H1 (cell line): ENCODE results near the gene FRA10AC1. TPM values are rescaled to one million over a fixed set of nuclear protein-coding genes. Genes with fewer than 3 reads are reported as not detected.

Experiments
- CTCF ChIA-PET: fragments of 300-600 bp; sonication (Branson Sonifier 250); formaldehyde crosslinking; loops from one replicate; lab custom pipeline; 2021; ENCODE audit not compliant: partially characterized antibody; lab: Charles Lee
- POLR2A ChIA-PET: fragments of 300-600 bp; sonication (Branson Sonifier 250); formaldehyde crosslinking; loops from one replicate; lab custom pipeline; 2021; ENCODE audit warnings: inconsistent platforms; ENCODE audit not compliant: partially characterized antibody; lab: Charles Lee
- DNase-seq, 2 experiments: peaks; one replicate each; pipeline versions ENCODE4 v3.0.0 to v3.0.0-alpha.2; 2010 to 2022; ENCODE audit warnings: low spot score in 2 of 2, low read depth in 1 of 2, mixed read lengths in 1 of 2
- FAIRE-seq: peaks from 2 replicates; lab custom pipeline; 2011; peaks lifted over from hg19 to GRCh38; lab: Jason Lieb, UNC
- H2AFZ ChIP-seq: 2 replicates; pipeline ENCODE4 v1.8.1; 2012; ENCODE audit warnings: low read length, inconsistent platforms
- H2AK5ac ChIP-seq: 2 replicates; pipeline ENCODE4 v1.6.1; 2013; ENCODE audit warnings: low read depth, low read length
- H2BK120ac ChIP-seq: replicated peaks from 2 replicates; pipeline ENCODE3; 2013; ENCODE audit warnings: low read depth, low read length, inconsistent platforms
- H2BK12ac ChIP-seq: 2 replicates; pipeline ENCODE4 v1.6.1; 2013; ENCODE audit warnings: low read depth, low read length
- H2BK15ac ChIP-seq: 2 replicates; pipeline ENCODE4 v1.6.1; 2013; ENCODE audit warnings: low read length
- H2BK20ac ChIP-seq: 2 replicates; pipeline ENCODE4 v1.6.1; 2013; ENCODE audit warnings: low read length
- H2BK5ac ChIP-seq: 2 replicates; pipeline ENCODE4 v1.6.1; 2013; ENCODE audit warnings: low read depth, low read length
- H3K14ac ChIP-seq: 2 replicates; pipeline ENCODE4 v1.6.1; 2013; ENCODE audit warnings: inconsistent platforms; ENCODE audit not compliant: insufficient read length
- H3K18ac ChIP-seq: 2 replicates; pipeline ENCODE4 v1.6.1; 2013; ENCODE audit warnings: low read length; ENCODE audit errors: extremely low read depth
- H3K23ac ChIP-seq: 2 replicates; pipeline ENCODE4 v1.6.1; 2013; ENCODE audit warnings: inconsistent platforms; ENCODE audit not compliant: insufficient read length
- H3K23me2 ChIP-seq: 2 replicates; pipeline ENCODE4 v1.6.1; 2013; ENCODE audit warnings: low read depth, low read length
- H3K27ac ChIP-seq: 2 replicates; pipeline ENCODE4 v1.6.1; 2011; ENCODE audit warnings: low read depth, low read length, inconsistent platforms
- H3K27me3 ChIP-seq, 4 experiments: replicated peaks in 1 of 4; 1 replicate in 1 of 4; 2 replicates in 3 of 4; pipeline versions ENCODE4 v1.6.1 to v1.8.1; 2011 to 2013; ENCODE audit warnings: low read length in 3 of 4, mild to moderate bottlenecking in 3 of 4, inconsistent platforms in 2 of 4, mixed read lengths in 2 of 4, moderate library complexity in 1 of 4; ENCODE audit not compliant: control insufficient read depth in 3 of 4, insufficient read depth in 3 of 4; ENCODE audit errors: extremely low read depth in 1 of 4
- H3K36me3 ChIP-seq, 4 experiments: 2 replicates each; pipeline versions ENCODE4 v1.6.1 to v1.8.1; 2011 to 2013; ENCODE audit warnings: mild to moderate bottlenecking in 4 of 4, low read length in 3 of 4, moderate library complexity in 2 of 4, control low read depth in 1 of 4, inconsistent platforms in 1 of 4; ENCODE audit not compliant: insufficient read depth in 4 of 4, control insufficient read depth in 2 of 4
- H3K4ac ChIP-seq: replicated peaks from 2 replicates; pipeline ENCODE3; 2013; ENCODE audit warnings: low read length, low read depth, mixed read lengths, inconsistent platforms; ENCODE audit not compliant: insufficient read length
- H3K4me1 ChIP-seq, 4 experiments: replicated peaks in 1 of 4; 1 replicate in 1 of 4; 2 replicates in 3 of 4; pipeline versions ENCODE4 v1.6.1 to v1.8.1; 2011 to 2013; ENCODE audit warnings: low read length in 3 of 4, inconsistent platforms in 2 of 4, mixed read lengths in 1 of 4; ENCODE audit not compliant: insufficient read depth in 4 of 4, control insufficient read depth in 3 of 4
- H3K4me2 ChIP-seq, 2 experiments: 2 replicates each; pipeline versions ENCODE4 v1.6.1 to v1.8.1; 2011 to 2013; ENCODE audit warnings: low read depth in 2 of 2, low read length in 2 of 2, control low read depth in 1 of 2, inconsistent platforms in 1 of 2, mild to moderate bottlenecking in 1 of 2; ENCODE audit not compliant: insufficient read depth in 1 of 2
- H3K4me3 ChIP-seq, 4 experiments: fragments of 200-600, 300-600 bp in 1 of 4; sonication (generic), shearing (Covaris generic), sonication (Bioruptor Twin) in 1 of 4; 2 replicates each; pipeline versions ENCODE4 v1.5.1 to v1.8.1; 2011 to 2016; ENCODE audit warnings: low read length in 4 of 4, low read depth in 3 of 4, control low read depth in 2 of 4, inconsistent platforms in 2 of 4, mild to moderate bottlenecking in 2 of 4, mixed read lengths in 1 of 4, moderate library complexity in 1 of 4; ENCODE audit not compliant: insufficient read depth in 2 of 4; ENCODE audit errors: extremely low read depth in 1 of 4
- H3K56ac ChIP-seq: replicated peaks from 2 replicates; pipeline ENCODE3; 2013; ENCODE audit warnings: low read depth, mild to moderate bottlenecking, mixed read lengths, low read length, inconsistent platforms; ENCODE audit not compliant: insufficient read length
- H3K79me1 ChIP-seq: 2 replicates; pipeline ENCODE4 v1.6.1; 2013; ENCODE audit warnings: low read depth, low read length, control low read depth
- H3K79me2 ChIP-seq, 2 experiments: 2 replicates each; pipeline versions ENCODE4 v1.6.1 to v1.8.1; 2012 to 2013; ENCODE audit warnings: low read length in 2 of 2, mild to moderate bottlenecking in 2 of 2, inconsistent platforms in 1 of 2; ENCODE audit not compliant: insufficient read depth in 2 of 2, control insufficient read depth in 1 of 2
- H3K9ac ChIP-seq, 4 experiments: replicated peaks in 1 of 4; 1 replicate in 1 of 4; 2 replicates in 3 of 4; pipeline versions ENCODE4 v1.6.1 to v1.8.1; 2011 to 2013; ENCODE audit warnings: low read depth in 3 of 4, low read length in 3 of 4, control low read depth in 2 of 4, mild to moderate bottlenecking in 2 of 4, moderate library complexity in 2 of 4, inconsistent platforms in 1 of 4; ENCODE audit errors: extremely low read depth in 1 of 4
- H3K9me3 ChIP-seq, 2 experiments: 2 replicates each; pipeline versions ENCODE4 v1.6.1 to v1.8.1; 2012 to 2013; ENCODE audit warnings: mild to moderate bottlenecking in 2 of 2, moderate library complexity in 2 of 2, control low read depth in 1 of 2, inconsistent platforms in 1 of 2, low read depth in 1 of 2, low read length in 1 of 2, mixed read lengths in 1 of 2; ENCODE audit not compliant: insufficient read depth in 2 of 2
- H4K20me1 ChIP-seq, 2 experiments: replicated peaks in 1 of 2; 2 replicates each; pipeline versions ENCODE3 to v1.8.1; 2011 to 2013; ENCODE audit warnings: inconsistent platforms in 2 of 2, low read length in 2 of 2, mild to moderate bottlenecking in 1 of 2; ENCODE audit not compliant: insufficient read depth in 2 of 2, control insufficient read depth in 1 of 2
- H4K5ac ChIP-seq: 2 replicates; pipeline ENCODE4 v1.6.1; 2013; ENCODE audit warnings: low read length, low read depth, mixed read lengths, inconsistent platforms; ENCODE audit not compliant: insufficient read length
- H4K8ac ChIP-seq: 2 replicates; pipeline ENCODE4 v1.8.0; 2013; ENCODE audit warnings: mild to moderate bottlenecking, moderate library complexity, low read length, inconsistent platforms; ENCODE audit not compliant: insufficient read depth; ENCODE audit errors: extremely low read depth
- H4K91ac ChIP-seq: replicated peaks from 2 replicates; pipeline ENCODE3; 2013; ENCODE audit warnings: low read length, mixed read lengths, inconsistent platforms; ENCODE audit not compliant: insufficient read length
- CHD1 ChIP-seq: IDR thresholded peaks from 2 replicates; pipeline ENCODE4 v1.6.1; 2012; ENCODE audit warnings: low read depth, low read length, improper control_type of control experiment
- KDM5A ChIP-seq: fragments of 200-600 bp; IDR thresholded peaks from 2 replicates; pipeline ENCODE4 v1.7.1; 2012; ENCODE audit warnings: mild to moderate bottlenecking, low read length, inconsistent platforms, mixed read lengths
- NANOG ChIP-seq: IDR thresholded peaks from 2 replicates; pipeline ENCODE4 v1.6.1; 2011; ENCODE audit warnings: low read length, low read depth, mild to moderate bottlenecking, inconsistent platforms; ENCODE audit not compliant: insufficient read depth, poor library complexity, severe bottlenecking
- WGBS, 2 experiments: shearing (Covaris generic) in 1 of 2; methylation state at CpG; one replicate each; pipeline versions ENCODE4 v1.1.6 to v1.1.7; 2013 to 2015; ENCODE audit warnings: low lambda C conversion rate in 2 of 2, mixed read lengths in 2 of 2, inconsistent platforms in 1 of 2, low coverage in 1 of 2, missing lambda C conversion rate in 1 of 2; ENCODE audit not compliant: insufficient replicate concordance in 2 of 2, insufficient coverage in 1 of 2, insufficient read length in 1 of 2; ENCODE audit errors: extremely low coverage in 1 of 2, missing lambda C conversion rate in 1 of 2; 5-methylcytosine and 5-hydroxymethylcytosine counted together
- polyA plus RNA-seq, 7 experiments: library from polyadenylated mRNA; depleted of rRNA in 3 of 7; stranded (reverse) in 5 of 7; unstranded in 2 of 7; fragments of >200 nt in 5 of 7; fragments of 200-250 nt in 2 of 7; gene quantifications; 1 replicate in 5 of 7; 2 replicates in 1 of 7; 4 replicates in 1 of 7; pipeline versions ENCODE4 v1.2.1 to v1.2.3, GENCODE V29; 2011 to 2013; ENCODE audit warnings: missing spikeins in 2 of 7, mixed read lengths in 2 of 7
- total RNA-seq: library from RNA; stranded (reverse); fragmentation: NEBNext Ultra II Directional; extraction: Animal tissue kit (Norgen Biotek cat#: 25700); gene quantifications from 2 replicates; pipeline ENCODE4 v1.2.1, GENCODE V29; 2021
- TF ChIP-seq, protein P1 (sequence below), 3 experiments: IDR thresholded peaks; 1 replicate in 2 of 3; 2 replicates in 1 of 3; pipeline versions ENCODE4 v1.5.1 to v1.6.1; 2011; ENCODE audit warnings: low read length in 3 of 3, mild to moderate bottlenecking in 3 of 3, inconsistent platforms in 2 of 3, low read depth in 1 of 3, moderate library complexity in 1 of 3; ENCODE audit not compliant: insufficient read depth in 1 of 3; ENCODE audit errors: control extremely low read depth in 1 of 3
- TF ChIP-seq, protein P2 (sequence below): IDR thresholded peaks from 2 replicates; pipeline ENCODE4 v1.6.1; 2012; ENCODE audit warnings: inconsistent platforms

Gene FRA10AC1
- total and polyA plus RNA-seq, 2 of the 8 experiments (the other 6 are each of a cell fraction or from before 2014, with no cell fraction given): 4.4 to 13.5 TPM

DNA sequence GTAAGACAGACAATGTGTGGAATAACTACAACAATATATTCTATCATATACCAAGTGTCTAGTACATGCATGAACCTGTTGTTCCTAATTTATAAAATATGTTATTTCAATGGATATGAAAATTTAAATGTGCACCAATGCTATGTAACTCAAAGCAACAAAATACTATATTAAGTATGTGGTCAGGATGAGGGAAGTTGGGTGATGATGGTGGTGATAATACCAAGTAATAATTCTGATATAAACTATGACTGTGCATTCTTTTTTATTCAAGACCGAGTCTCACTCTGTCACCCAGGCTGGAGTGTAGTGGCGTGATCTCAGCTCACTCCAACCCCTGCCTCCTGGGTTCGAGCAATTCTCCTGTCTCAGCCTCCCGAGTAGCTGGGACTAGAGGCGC is 2.1 kb upstream of the FRA10AC1 start:
- H2BK20ac ChIP-seq: no peak overlapping the region
- no peak overlapping the region for H3K23ac ChIP-seq
- H3K4ac ChIP-seq: no peak overlapping the region
- no peak overlapping the region for H3K18ac ChIP-seq
- H3K23me2 ChIP-seq: peaks cover 8% of the 10 kb centered on the region; the same call in 1 of the 2 replicates
- TF ChIP-seq CHD1 (no peak), NANOG (no peak), KDM5A (no peak)
- TF ChIP-seq, protein P1, sequence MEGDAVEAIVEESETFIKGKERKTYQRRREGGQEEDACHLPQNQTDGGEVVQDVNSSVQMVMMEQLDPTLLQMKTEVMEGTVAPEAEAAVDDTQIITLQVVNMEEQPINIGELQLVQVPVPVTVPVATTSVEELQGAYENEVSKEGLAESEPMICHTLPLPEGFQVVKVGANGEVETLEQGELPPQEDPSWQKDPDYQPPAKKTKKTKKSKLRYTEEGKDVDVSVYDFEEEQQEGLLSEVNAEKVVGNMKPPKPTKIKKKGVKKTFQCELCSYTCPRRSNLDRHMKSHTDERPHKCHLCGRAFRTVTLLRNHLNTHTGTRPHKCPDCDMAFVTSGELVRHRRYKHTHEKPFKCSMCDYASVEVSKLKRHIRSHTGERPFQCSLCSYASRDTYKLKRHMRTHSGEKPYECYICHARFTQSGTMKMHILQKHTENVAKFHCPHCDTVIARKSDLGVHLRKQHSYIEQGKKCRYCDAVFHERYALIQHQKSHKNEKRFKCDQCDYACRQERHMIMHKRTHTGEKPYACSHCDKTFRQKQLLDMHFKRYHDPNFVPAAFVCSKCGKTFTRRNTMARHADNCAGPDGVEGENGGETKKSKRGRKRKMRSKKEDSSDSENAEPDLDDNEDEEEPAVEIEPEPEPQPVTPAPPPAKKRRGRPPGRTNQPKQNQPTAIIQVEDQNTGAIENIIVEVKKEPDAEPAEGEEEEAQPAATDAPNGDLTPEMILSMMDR (IDR thresholded peaks at IDR 0.05; ENCODE audit: control extremely low read depth in 1 of 3, insufficient read depth in 1 of 3, low read depth in 1 of 3, low read length in 3 of 3): no peak
- TF ChIP-seq, protein P2, sequence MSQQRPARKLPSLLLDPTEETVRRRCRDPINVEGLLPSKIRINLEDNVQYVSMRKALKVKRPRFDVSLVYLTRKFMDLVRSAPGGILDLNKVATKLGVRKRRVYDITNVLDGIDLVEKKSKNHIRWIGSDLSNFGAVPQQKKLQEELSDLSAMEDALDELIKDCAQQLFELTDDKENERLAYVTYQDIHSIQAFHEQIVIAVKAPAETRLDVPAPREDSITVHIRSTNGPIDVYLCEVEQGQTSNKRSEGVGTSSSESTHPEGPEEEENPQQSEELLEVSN: no peak
- peaks cover 0 to 4% (median under 1%) of the 10 kb centered on the region in 4 experiments; a peak in 2 of 8 replicates for H3K36me3 ChIP-seq
- H4K5ac ChIP-seq: no peak overlapping the region
- FAIRE-seq (no peak), DNase-seq (no peak)
- no peaks in the 10 kb centered on the region for H3K79me1 ChIP-seq
- no peaks in the 10 kb centered on the region for H3K9me3 ChIP-seq
- no peak overlapping the region for H4K8ac ChIP-seq
- no peak overlapping the region for H4K91ac ChIP-seq
- H2BK5ac ChIP-seq: no peak overlapping the region
- H2BK15ac ChIP-seq: no peak overlapping the region
- H2BK12ac ChIP-seq: no peak overlapping the region
- ChIA-PET CTCF (interaction anchor here (1.5 to 4.2 kb wide), 2 partner anchors 41 to 111 kb away, joined by 8 to 27 read pairs; no protein-coding TSS in a partner anchor), POLR2A (no interaction called here)
- H2BK120ac ChIP-seq: no peak overlapping the region
- no peaks in the 10 kb centered on the region for H3K27me3 ChIP-seq
- WGBS, 2 experiments: 96% methylated on average over 5 of the region's 5 CpGs; no CpG with 5 or more reads in 1 of the 2 experiments
- no peak overlapping the region for H3K9ac ChIP-seq
- no peak overlapping the region for H2AFZ ChIP-seq
- no peak overlapping the region for H3K4me3 ChIP-seq
- H3K4me1 ChIP-seq: peaks cover 0 to 3% (median 1%) of the 10 kb centered on the region in 4 experiments; a peak in 1 of 7 replicates
- H4K20me1 ChIP-seq: no peaks in the 10 kb centered on the region
- no peak overlapping the region for H3K14ac ChIP-seq
- no peak overlapping the region for H3K4me2 ChIP-seq
- H3K79me2 ChIP-seq: peaks cover 0 to 3% of the 10 kb centered on the region in 2 experiments; a peak in 2 of 4 replicates
- no peak overlapping the region for H2AK5ac ChIP-seq
- no peak overlapping the region for H3K56ac ChIP-seq
- H3K27ac ChIP-seq: no peak overlapping the region
